Stimulated activated CD4-positive, alpha-beta T cell treated with anti-CD3 and anti-CD28 coated beads, Interleukin-1b, Interleukin-23, amount 100 ng/mL, for 1 hour (primary cell): ENCODE data around the gene SWSAP1.
"Not testable (repeated sequence)": the region's sequence is repeated elsewhere in the genome, so short reads cannot be mapped to it uniquely, and the experiment has no call there.

Source experiments
- DNase-seq, 2 donors: peaks; one replicate each; pipeline ENCODE4 v3.0.0-alpha.2; 2020; ENCODE audit warnings: low read depth in 2 of 2

The SWSAP1 gene

GRCh38 chr19:11378319-11379189 lies 4.1 kb downstream of the SWSAP1 start:
- no peak for DNase-seq

- DNase-seq: not testable (repeated sequence)
Measured at GRCh38 chr19:11379269-11379845, 4.9 kb downstream of the SWSAP1 start.

- no peak for DNase-seq
Measured at GRCh38 chr19:11379857-11380350, 5.4 kb downstream of the SWSAP1 start.

- peak; percentile 88 to 95 for DNase-seq
Measured at GRCh38 chr19:11380653-11381537, 6.4 kb downstream of the SWSAP1 start.

- DNase-seq: no peak
Measured at GRCh38 chr19:11382898-11383705, 8.6 kb downstream of the SWSAP1 start.

- DNase-seq: no peak
Measured at GRCh38 chr19:11383706-11384048, 9.2 kb downstream of the SWSAP1 start.

- no peak for DNase-seq
Measured at GRCh38 chr19:11384778-11385129, 10.3 kb downstream of the SWSAP1 start.

GRCh38 chr19:11387162-11388034 lies 12.9 kb downstream of the SWSAP1 start:
- no peak for DNase-seq

- DNase-seq: no peak
Measured at GRCh38 chr19:11390359-11390758, 15.9 kb downstream of the SWSAP1 start.

- DNase-seq: no peak
Measured at GRCh38 chr19:11390933-11391680, 16.6 kb downstream of the SWSAP1 start.

- no peak for DNase-seq
Measured at GRCh38 chr19:11397089-11397610, 22.7 kb downstream of the SWSAP1 start.

- no peak for DNase-seq
Measured at GRCh38 chr19:11399667-11400066, 25.2 kb downstream of the SWSAP1 start.

- DNase-seq: no peak
Measured at GRCh38 chr19:11400798-11401197, 26.3 kb downstream of the SWSAP1 start.

- DNase-seq: no peak
Measured at GRCh38 chr19:11401808-11402543, 27.5 kb downstream of the SWSAP1 start.

- DNase-seq: no peak
Measured at GRCh38 chr19:11404588-11405222, 30.2 kb downstream of the SWSAP1 start.

GRCh38 chr19:11405846-11406643 lies 31.6 kb downstream of the SWSAP1 start:
- no peak for DNase-seq

- not testable (repeated sequence) for DNase-seq
Measured at GRCh38 chr19:11406703-11407236, 32.3 kb downstream of the SWSAP1 start.
